Activated CD4-positive, alpha-beta T cell treated with anti-CD3 and anti-CD28 coated beads, Interleukin-2, amount 50 U/mL, for 48 hours (primary cell): Measurements from ENCODE around the gene C2CD4C.
"Not testable (repeated sequence)": the region's sequence is repeated elsewhere in the genome, so short reads cannot be mapped to it uniquely, and the experiment has no call there.

Experiments used
- DNase-seq, 2 experiments: peaks; one replicate each; pipeline ENCODE4 v3.0.0-alpha.2; 2020

The C2CD4C gene

DNA sequence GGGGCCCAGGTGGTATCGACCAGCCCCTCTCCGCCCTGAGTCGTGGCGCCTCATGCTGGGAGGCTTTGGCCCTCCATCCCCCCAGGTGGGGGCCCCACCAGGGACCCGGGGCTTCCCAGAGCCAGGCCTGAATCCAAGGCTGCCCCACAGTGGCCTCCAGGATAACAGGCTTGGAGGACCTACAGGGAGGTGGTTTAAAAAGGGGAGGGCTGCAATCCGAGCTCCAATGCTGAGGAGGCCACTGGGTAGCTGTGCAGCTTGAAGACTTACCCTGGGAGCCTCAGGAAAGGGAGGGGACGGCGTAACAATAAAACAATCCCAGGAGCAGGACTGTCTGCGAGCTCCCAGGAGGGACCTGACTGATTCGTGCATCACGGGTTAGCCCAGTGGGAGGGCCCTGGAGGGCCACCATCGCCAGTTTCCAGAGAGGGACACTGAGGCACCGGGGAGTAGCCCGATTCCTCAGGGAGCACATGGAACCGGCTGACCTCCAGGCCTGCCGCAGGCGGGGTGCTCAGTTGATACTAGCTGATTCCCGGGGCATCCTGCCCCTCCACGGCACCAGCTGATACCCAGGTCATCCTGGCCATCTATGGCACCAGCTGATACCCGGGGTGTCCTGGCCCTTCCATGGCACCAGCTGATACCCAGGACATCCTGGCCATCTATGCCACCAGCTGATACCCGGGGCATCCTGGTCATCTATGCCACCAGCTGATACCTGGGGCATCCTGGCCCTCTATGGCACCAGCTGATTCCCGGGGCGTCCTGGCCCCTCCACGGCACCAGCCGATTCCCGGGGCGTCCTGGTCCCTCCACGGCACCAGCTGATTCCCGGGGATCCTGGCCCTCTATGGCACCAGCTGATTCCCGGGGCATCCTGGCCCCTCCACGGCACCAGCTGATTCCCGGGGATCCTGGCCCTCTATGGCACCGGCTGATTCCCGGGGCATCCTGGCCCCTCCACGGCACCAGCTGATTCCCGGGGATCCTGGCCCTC lies 3.7 kb upstream of the C2CD4C start:
- DNase-seq = no peak

DNA sequence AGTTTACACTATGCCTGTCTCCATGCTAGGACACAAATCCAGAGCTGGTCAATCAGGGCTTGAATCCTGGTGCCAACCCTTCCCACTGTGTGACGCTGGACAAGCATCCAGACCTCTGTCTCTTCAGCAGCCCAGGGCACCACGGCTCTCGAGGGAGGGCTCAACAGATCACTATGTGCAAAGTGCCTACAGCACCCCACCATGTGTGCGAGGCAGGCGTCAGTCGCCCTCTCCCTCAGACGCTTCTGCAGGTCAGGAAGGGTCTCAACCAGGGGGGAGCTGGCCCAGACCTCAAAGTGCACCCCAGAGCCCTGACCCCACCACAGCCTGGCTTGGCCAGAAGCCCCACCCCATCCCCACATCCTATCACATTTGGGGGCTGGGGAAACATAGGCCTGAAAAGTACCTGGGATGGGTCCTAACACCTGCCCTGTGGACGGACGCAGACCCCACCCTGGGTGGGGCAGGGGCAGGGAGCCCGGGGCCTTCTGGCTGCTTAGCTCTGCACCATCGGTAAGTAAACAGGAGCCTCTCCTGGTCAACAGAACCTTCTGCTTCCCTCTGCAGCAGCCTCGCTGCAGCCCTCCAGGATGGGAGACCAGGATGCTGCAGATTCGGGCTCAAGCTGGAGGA lies 2.9 kb upstream of the C2CD4C start:
- no peak for DNase-seq

DNA sequence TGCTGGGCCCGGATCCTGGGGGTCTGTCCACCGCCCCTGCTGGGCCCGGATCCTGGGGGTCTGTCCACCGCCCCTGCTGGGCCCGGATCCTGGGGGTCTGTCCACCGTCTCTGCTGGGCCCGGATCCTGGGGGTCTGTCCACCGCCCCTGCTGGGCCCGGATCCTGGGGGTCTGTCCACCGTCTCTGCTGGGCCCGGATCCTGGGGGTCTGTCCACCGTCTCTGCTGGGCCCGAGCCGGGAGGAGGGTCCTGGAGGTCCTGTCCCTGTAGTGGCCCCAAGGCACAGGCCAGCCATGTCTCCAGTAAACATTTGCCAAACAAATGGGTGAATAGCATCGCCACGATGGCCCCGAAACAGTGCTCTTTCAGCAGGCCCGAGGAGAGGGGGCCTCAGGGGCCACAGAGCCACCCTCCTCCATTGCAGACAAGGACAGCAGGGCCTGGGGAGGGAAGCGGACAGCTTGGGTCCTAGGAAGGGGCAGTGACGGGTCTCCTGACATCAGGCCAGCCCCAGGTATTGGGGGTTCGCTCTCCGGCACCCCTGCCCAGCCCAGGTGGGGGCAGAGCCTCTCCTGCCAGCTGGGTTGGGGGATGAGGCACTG lies 2.3 kb upstream of the C2CD4C start:
- not testable (repeated sequence) for DNase-seq

DNA sequence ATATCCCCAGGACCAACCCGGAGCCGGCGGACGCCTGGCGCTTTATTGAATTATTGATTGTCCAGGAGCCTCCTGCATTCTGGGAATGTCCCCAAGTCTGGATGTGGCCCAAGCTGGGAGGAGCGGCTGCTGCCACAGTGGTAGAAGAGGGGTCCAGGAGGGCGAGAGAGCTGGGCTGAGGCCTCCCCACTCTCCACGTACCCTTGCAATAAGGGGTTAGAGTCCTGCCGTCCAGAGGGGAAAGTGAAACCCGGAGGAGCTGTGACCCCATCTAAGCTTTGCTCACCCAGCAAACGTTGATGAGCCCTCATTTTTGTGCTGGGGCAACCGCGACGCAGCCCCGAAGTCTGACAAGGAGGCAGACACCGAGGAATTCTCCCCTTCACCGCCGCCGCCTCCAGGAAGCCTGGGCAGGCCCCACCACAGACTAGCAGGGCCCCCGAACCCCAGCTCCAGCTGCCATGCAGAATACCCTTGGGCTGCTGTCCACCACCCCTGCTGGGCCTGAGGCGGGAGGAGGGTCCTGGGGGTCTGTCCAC lies 1.4 kb upstream of the C2CD4C start:
- no peak for DNase-seq

DNA sequence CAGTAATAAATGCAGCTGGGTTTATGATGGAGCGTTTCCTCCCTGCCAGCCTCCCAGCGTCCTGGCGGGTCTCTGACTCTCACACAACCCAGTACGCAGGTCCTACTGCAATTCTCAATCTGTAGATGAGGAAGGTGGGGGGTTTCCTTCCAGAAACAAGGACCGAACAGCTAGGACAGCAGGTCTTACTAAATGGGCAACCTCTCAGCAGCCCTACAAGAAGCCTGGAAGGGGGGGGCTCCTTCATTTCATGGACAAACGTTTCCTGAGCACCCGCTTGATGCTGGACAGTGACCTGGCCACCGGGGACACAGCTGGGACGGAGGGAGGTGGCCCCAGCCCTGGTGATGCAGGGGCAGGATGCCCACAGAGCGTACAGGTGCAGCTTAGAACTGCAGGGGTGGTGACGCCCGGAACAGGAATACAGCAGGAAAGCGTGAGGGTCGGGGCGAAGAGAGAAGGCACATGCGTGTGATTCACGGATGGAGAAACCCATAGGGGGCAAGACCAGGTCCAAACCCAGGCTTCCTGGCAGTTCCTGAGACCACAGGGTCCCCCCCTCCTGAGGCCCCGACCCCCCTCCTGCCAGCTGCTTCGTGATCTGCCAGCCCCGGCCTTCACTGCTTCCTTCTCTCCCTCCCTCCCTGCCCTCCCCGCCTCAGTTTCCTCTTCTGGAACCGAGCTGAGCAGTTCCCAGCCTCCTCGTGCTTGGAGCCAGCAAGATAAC lies 732 bp upstream of the C2CD4C start:
- DNase-seq = peak; percentile 6 to 21

DNA sequence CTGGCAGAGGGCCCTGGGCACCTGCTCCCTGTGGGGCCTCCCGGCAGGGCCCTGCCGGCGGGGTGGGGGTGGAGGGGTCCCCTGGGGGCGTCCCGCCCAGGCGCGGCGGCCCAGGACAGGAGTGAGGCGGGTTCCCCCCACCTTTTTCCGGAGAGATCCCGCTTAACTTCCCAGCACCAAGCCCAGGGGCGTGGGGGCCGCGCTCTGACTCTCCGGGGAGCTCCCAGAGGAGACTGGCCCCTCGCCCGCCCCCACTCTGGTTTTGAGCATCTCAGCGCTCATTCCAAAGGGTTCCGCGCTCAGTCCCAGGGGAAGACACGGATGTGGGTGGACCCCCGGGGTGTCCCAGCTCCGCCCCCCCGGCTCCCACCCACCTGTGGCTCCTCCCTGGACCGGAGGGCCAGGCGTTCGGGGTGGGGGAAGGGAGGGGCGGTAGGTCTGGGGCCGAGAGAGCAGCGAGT lies 476 bp downstream of the C2CD4C start:
- no peak for DNase-seq

DNA sequence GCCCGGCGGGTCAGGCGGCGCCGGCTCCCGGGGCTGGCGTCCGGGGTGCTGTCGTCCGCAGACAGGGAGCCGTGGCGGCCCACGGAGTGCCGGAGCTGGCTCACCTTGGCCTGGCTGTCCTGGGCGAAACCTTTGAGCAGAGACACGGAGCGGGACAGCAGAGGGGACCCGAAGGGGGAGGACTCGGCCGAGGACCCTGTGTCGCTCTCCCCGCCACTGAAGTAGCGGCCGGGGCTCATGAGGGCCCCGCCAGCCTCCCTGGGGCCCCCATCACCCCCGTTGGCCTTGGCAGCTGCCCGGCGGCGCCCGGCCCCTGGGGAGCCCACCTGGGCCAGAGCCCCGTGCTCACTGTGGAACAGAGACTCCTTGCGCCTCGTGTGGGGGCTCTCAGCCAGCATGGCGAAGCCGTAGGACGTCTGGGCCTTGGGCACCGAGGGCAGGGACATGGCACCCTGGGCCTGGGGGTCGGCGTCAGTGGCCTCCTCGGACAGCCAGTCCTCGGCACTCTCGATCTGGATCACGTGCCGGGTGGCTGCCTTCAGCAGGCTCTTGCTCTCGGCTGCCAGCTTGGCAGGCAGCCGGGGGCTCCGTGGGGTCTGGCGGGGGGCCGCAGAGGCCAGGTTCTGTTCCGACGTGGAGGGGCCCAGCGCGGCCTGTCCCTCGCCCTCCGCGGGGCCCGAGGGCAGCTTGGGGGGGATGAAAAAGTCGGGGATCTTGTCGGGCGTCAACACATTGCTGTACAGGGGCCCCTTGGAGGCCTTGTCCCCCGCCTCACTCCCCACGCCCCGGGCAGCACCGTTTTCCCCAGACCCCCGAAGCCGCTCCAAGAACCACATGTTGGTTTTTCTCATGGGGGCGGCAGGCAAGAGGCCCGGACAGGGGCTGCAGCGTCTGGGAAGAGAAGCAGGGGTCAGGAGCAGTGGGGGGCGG lies 1.2 kb downstream of the C2CD4C start:
- DNase-seq = no peak

DNA sequence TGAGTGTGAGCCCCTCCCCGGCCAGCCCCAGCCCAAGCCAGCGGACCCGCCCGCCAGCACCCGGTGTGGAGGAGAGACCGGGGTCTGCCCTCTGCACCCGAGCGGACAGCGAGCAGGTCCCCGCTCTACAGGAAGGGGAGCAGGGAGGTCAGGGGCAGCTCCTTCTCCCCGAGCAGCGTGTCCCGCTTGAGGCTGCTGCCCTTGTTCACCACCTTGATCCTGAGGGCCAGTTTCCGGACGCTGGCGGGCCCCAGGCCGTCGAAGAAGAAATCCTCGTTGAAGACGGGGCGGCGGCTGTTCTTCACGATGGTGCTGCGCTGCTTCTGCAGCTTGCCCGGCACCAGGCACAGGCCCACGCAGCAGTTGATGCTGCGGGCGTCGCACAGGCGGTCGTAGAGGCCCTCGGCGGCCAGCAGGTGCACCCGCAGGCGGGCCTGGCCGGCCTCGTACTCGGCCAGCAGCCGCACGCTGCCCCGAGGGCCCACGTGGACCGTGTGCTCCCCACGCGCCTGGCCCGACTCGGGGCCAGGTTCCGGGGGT lies 1.9 kb downstream of the C2CD4C start:
- no peak for DNase-seq

DNA sequence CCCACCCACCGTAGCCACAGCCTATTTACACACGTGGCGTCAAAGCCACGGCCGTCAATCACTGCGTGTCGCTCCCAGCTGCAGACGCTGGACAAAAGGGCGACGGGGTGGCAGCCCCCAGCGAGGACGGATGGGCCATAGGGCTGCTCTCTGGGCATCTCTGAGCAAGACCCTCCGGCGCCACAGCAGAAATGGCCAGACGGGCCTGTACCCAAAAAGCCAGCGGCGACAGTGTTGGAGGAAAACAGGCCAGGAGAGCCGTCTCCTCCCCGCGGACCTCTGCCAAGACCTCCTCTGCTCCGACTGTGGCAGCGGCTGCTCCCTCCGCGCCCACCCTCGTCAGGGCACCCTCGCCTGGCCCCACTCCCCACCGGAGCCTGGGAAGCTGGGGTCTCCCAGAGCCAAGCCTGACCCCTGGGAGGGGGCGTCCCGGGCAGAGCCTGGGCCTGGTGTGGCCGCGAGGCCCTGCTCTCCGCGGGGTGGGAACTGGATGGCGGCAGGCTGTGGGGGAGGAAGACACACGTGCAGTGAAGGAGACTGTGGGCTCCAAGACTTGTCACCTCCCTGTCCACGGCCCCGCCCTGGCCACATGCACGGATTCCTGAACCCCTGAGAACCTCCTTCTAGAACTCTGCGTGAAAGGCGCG lies 2.7 kb downstream of the C2CD4C start:
- no peak for DNase-seq

DNA sequence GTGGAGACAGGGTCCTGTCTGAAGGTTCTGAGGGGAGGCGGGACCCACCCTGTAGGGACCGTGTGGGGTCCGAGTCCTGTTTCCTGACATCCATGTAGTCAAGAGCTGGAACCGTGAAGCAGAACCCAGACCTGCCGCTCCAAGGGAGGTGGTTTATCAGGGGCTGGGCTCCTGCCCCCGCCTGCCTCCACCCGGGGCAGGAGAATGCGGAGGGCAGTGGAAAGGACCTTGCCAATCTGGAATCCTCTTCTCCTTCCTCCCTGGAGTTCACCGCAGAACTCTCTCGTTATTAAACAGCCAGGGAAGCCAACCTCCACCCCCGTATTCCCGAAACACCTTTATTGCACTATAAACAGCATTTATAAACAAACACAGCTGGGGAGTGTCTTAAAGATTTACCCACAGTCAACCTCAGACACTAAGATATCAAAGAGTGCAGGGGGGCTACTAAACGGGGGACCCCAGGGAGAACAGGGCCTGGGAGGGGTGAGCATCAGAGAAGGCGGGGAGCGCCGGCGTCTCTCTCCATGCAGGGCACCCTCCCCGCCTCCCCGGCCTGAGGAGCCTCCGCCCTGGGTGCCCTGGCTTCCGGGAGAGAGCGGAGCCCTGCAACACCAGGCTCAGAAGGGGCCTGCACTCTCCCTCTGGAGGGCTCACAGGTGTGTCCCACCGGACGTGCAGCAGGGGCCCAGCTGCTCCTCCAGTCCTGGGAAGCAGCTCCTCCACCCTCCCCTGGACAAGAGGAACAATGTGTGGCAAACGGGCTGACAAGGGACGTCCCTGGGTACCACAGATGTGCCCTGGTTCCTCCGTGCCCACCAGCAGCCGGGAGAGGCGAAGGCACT lies 3.6 kb downstream of the C2CD4C start:
- no peak for DNase-seq

DNA sequence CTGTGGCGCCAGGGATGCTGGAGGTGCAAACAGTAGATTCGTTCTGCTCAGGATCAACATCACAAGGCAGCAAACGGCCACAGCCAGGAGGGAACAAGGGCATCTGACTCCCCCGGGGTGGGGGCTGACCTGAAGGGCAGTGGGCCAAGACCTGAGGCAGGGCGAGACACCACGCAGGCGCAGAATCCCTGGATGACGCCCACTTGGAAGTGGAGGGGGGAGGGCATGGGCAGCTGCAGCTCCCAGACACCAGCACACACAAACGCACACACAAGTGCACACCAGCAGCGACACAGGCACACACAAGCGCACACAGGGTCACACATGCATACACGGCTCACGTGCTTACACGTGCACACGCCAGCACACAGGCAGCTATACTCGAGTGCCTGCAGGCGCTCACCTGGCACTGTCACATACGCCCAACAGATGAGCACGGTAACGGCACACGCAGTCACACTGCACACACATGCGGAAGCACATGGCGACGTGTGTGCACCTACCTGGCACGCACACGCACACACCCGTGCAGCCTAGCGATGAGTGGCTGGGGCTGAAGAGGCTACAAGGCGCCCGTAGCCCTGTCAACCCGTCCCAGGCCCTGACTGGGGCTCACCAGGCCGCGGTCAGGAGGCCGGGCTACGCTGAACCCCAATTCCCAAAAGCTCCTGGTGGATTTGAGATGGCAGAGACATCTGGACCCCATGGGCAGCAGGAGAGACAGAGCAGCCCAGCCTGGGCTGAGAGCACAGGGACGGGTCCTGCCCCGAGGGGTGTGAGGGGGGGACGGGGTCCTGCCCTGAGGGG lies 5.5 kb downstream of the C2CD4C start:
- no peak for DNase-seq

DNA sequence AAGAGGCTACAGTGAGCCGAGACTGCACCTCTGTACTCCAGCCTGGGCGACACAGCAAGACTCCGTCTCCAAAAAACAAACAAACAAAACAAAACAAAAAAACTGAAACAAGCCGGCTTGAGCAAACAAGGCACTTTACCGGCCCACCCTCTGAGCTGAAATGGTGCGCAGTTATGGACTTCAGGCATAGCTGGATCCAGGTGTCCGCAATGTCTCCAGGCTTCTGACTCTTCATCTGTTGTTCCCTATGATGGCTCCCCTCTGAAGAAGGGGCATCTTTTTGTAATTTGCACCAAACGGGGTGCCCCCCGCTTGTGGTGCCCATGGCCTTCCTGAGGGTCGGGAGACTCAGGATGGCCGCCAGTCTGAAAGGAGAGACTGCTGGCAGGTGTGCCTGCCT lies 6.2 kb downstream of the C2CD4C start:
- no peak for DNase-seq

DNA sequence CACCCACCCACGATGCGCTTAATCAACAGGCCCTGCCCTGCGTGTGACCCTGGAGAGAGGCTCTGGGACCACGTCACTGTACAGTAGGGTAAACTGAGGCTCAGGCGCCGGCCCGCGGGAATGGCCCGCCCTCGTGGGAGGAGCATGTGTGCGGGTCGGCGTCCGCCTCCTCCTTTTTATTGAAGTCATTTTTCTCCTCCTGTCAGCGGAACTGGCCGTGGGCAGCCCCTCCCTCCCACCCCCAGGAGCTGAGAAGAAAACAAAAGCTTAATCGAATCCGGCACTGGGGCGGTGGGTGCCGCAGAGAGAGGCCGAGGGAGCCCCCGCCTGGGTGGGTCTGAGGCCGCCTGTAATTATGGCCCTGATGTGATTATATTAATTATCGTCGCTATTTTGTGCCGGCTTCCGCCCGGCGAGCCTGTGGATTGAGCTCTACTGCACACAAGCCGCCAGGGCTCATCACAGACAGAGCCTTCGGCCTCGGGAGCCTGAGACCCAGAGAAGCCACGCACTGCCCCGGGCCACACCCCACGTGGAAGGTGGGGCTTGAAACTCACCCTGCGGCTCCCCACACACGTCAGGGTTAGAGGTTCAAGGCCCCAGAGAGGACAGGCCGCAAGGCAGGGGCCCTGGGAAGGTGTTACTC lies 7.0 kb downstream of the C2CD4C start:
- DNase-seq = no peak

DNA sequence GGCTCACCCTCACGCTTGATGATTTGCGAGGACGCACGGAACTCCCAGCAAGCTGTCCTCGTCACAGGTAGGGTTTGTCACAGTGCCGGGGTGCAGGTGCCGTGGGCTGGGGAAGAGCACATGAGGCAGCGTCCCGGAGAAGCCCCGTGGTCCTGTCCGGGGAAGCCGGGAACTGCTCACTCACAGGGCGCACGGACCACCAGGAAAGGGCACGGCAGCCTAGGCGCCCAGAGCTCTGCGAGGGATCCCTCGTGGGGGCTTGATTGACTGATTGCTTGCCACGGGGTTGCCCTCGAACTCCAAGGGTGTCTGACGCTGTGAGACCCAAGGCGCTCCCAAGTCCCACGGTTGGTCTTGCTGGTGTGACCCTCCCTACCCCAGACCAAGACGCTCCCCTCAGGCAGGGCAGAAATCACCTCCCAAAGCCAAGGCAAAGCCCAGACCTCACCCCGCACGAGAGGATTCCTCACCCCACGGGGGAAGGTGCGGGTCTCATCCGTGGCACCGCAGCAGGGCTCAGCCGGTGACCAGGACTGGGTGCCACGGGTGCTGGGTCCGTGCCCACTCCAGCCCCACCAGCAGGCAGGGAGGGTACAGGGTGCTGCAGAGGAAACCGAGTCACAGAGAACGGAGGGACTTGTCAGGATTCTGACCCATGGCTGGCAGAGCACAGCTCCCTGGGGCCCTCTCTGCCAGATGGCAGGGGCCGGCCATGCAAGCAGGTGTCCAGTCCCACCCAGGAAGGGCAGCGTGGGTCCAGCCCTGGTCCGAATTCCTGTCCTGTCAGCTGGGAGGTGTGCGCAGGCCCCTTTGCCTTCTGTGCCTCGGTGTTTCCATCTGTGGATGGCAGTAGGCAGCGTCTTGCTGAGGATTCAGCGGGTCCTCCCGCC lies 7.7 kb downstream of the C2CD4C start:
- no peak for DNase-seq

DNA sequence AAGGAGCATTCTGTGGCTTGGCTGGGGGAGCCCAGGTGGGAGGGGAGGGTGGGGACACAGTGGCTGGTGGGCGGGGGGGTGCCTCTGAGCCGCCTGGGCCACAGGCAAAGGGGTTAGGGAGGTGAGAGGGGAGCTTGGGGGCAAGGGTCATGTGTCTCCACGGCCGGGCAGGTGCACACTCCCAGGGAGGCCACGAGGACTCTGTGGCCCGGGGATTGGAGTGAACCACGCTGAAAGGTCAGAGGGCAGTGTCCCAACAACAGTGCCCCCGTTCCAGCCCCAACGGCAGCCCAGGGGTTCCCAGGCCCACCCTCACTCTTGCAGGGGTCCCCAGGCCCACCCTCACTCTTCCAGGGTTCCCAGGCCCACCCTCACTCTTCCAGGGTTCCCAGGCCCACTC lies 9.6 kb downstream of the C2CD4C start:
- no peak for DNase-seq

DNA sequence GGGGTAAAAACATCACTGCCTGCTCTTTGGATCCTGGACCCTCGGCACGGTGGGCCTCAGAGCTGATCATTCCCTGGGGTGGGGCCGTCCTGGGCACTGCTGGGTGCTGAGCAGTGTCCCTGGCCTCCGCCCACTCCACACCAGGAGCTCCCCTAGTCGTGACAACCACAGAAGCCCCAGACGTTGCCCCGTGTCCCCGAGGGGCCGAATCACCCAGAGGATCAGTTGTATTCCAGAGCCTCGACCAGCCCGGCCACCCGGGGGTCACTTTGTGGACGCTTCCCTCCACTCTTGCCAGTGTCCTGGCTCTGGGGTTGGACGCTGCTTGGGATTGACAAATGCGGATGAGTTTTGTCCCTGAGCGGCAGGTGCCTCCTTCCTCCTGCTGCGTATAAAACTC lies 10.2 kb downstream of the C2CD4C start:
- DNase-seq = no peak
